ENCODE data around the gene REEP3. TPM values are rescaled to one million over a fixed set of nuclear protein-coding genes. Genes with fewer than 3 reads are reported as not detected.

REEP3 gene
- total RNA-seq, 6 experiments from 2014 or later: 66.0 to 83.2 (median 75.6) TPM

- no peak for TF ChIP-seq CTCF (IDR thresholded peaks at IDR 0.05)
- H3K4me3 Mint-ChIP-seq: no peak overlapping the region
- DNase-seq: no peak
- peaks cover 16% of the 10 kb centered on the region for H3K36me3 Mint-ChIP-seq (ENCODE audit: low read depth)
- H3K4me1 Mint-ChIP-seq (ENCODE audit: low read depth): peaks cover 26% of the 10 kb centered on the region
- H3K9me3 Mint-ChIP-seq: no peaks in the 10 kb centered on the region
- H3K27me3 Mint-ChIP-seq (ENCODE audit: insufficient read depth): no peaks in the 10 kb centered on the region; the same call in 1 of the 2 replicates
- H3K27ac Mint-ChIP-seq: no peak overlapping the region
Measured at GRCh38 chr10:63506554-63506953, 14.6 kb upstream of the REEP3 start.

- peak; percentile 69 for DNase-seq
- Mint-ChIP-seq H3K36me3 (ENCODE audit: low read depth) (peaks cover 40% of the 10 kb centered on the region), H3K9me3 (peaks cover 8% of the 10 kb centered on the region; the same call in 1 of the 2 replicates), H3K4me1 (ENCODE audit: low read depth) (peaks cover 76% of the 10 kb centered on the region), H3K4me3 (peak overlapping the region; percentile 87), H3K27ac (peak overlapping the region; percentile 96), H3K27me3 (ENCODE audit: insufficient read depth) (no peaks in the 10 kb centered on the region)
- no peak for TF ChIP-seq CTCF (IDR thresholded peaks at IDR 0.05)
Measured at GRCh38 chr10:63515002-63515763, 6.0 kb upstream of the REEP3 start.

- H3K4me1 Mint-ChIP-seq (ENCODE audit: low read depth): peaks cover 82% of the 10 kb centered on the region
- H3K27me3 Mint-ChIP-seq (ENCODE audit: insufficient read depth): no peaks in the 10 kb centered on the region
- peak overlapping the region; percentile 96 for H3K27ac Mint-ChIP-seq
- H3K4me3 Mint-ChIP-seq: peak overlapping the region; percentile 87; the same call in 1 of the 2 replicates
- peaks cover 35% of the 10 kb centered on the region for H3K36me3 Mint-ChIP-seq (ENCODE audit: low read depth)
- H3K9me3 Mint-ChIP-seq: peaks cover 12% of the 10 kb centered on the region; the same call in 1 of the 2 replicates
- no peak for DNase-seq
- no peak for TF ChIP-seq CTCF (IDR thresholded peaks at IDR 0.05)
Measured at GRCh38 chr10:63516207-63516606, 5.0 kb upstream of the REEP3 start.

- DNase-seq: no peak
- Mint-ChIP-seq H3K36me3 (ENCODE audit: low read depth) (peaks cover 16% of the 10 kb centered on the region), H3K9me3 (peaks cover 4% of the 10 kb centered on the region; the same call in 1 of the 2 replicates), H3K27me3 (ENCODE audit: insufficient read depth) (peaks cover 1% of the 10 kb centered on the region; the same call in 1 of the 2 replicates), H3K27ac (no peak overlapping the region), H3K4me3 (no peak overlapping the region; the same call in 1 of the 2 replicates), H3K4me1 (ENCODE audit: low read depth) (peaks cover 83% of the 10 kb centered on the region)
- no peak for TF ChIP-seq CTCF (IDR thresholded peaks at IDR 0.05)
Measured at GRCh38 chr10:63518690-63519288, 2.4 kb upstream of the REEP3 start.

- no peak for TF ChIP-seq CTCF (IDR thresholded peaks at IDR 0.05)
- DNase-seq: peak; percentile 47
- Mint-ChIP-seq H3K4me1 (ENCODE audit: low read depth) (peaks cover 61% of the 10 kb centered on the region), H3K36me3 (ENCODE audit: low read depth) (peaks cover 18% of the 10 kb centered on the region), H3K9me3 (peaks cover 4% of the 10 kb centered on the region; the same call in 1 of the 2 replicates), H3K27me3 (ENCODE audit: insufficient read depth) (peaks cover 1% of the 10 kb centered on the region; the same call in 1 of the 2 replicates), H3K4me3 (peak overlapping the region; percentile 89), H3K27ac (peak overlapping the region; percentile 93)
Measured at GRCh38 chr10:63521416-63522276, 445 bp downstream of the REEP3 start.

Measured in HFFc6 (cell line).